ENCODE data around the gene TBCCD1. TPM values are rescaled to one million over a fixed set of nuclear protein-coding genes. Genes with fewer than 3 reads are reported as not detected.

TBCCD1 gene
- total and polyA plus RNA-seq, 9 donors, result 6.9 to 12.4 (median 10.6) TPM

GRCh38 chr3:186523434-186523833, 43.7 kb downstream of the TBCCD1 start:
- intact Hi-C loops (cut with DNase I), result no loop called here
- no peaks in the 10 kb centered on the region for H3K4me1 ChIP-seq (ENCODE audit: insufficient read depth)
- DNase-seq, result no peak
- no peaks in the 10 kb centered on the region for H3K27me3 ChIP-seq
- no peak overlapping the region for H3K4me3 ChIP-seq
- no peak overlapping the region for H3K27ac ChIP-seq
- no peaks in the 10 kb centered on the region for H3K36me3 ChIP-seq
- TF ChIP-seq EP300 (IDR thresholded peaks at IDR 0.05) (no peak), CTCF (IDR thresholded peaks at IDR 0.05) (no peak), POLR2A (IDR thresholded peaks at IDR 0.05) (no peak)
- H3K9me3 ChIP-seq, result no peaks in the 10 kb centered on the region
- 24 to 39% (median 25%) methylated on average over 2 of the region's 2 CpGs for WGBS, 3 donors

- no peaks in the 10 kb centered on the region for H3K36me3 ChIP-seq
- H3K27ac ChIP-seq, result no peak overlapping the region
- intact Hi-C loops (cut with DNase I), result no loop called here
- no peaks in the 10 kb centered on the region for H3K4me1 ChIP-seq (ENCODE audit: insufficient read depth)
- no peaks in the 10 kb centered on the region for H3K9me3 ChIP-seq
- no peak for TF ChIP-seq CTCF (IDR thresholded peaks at IDR 0.05)
- no peak for TF ChIP-seq POLR2A (IDR thresholded peaks at IDR 0.05)
- no peak for TF ChIP-seq EP300 (IDR thresholded peaks at IDR 0.05)
- no peak overlapping the region for H3K4me3 ChIP-seq
- WGBS, 3 donors, result 81 to 93% (median 93%) methylated on average over 6 of the region's 6 CpGs
- no peak for DNase-seq
- no peaks in the 10 kb centered on the region for H3K27me3 ChIP-seq
These were observed 44.1 kb downstream of the TBCCD1 start for GRCh38 chr3:186523022-186523421.

GRCh38 chr3:186520957-186521842, 45.9 kb downstream of the TBCCD1 start:
- TF ChIP-seq POLR2A (IDR thresholded peaks at IDR 0.05), result no peak
- no peak for TF ChIP-seq CTCF (IDR thresholded peaks at IDR 0.05)
- TF ChIP-seq EP300 (IDR thresholded peaks at IDR 0.05), result no peak
- WGBS, 3 donors, result 47 to 59% (median 55%) methylated on average over 10 of the region's 10 CpGs
- no peaks in the 10 kb centered on the region for H3K9me3 ChIP-seq
- no peak overlapping the region for H3K27ac ChIP-seq
- H3K4me1 ChIP-seq (ENCODE audit: insufficient read depth), result no peaks in the 10 kb centered on the region
- intact Hi-C loops (cut with DNase I), result no loop called here
- no peaks in the 10 kb centered on the region for H3K27me3 ChIP-seq
- H3K36me3 ChIP-seq, result no peaks in the 10 kb centered on the region
- no peak for DNase-seq
- no peak overlapping the region for H3K4me3 ChIP-seq

- no peaks in the 10 kb centered on the region for H3K36me3 ChIP-seq
These were observed 46.7 kb downstream of the TBCCD1 start for GRCh38 chr3:186520431-186520830.

More at GRCh38 chr3:186520431-186520830, 46.7 kb downstream of the TBCCD1 start:
- Histone ChIP-seq H3K4me3 (no peak overlapping the region), H3K27me3 (no peaks in the 10 kb centered on the region), H3K9me3 (no peaks in the 10 kb centered on the region), H3K27ac (no peak overlapping the region), H3K4me1 (ENCODE audit: insufficient read depth) (no peaks in the 10 kb centered on the region)
- no peak for TF ChIP-seq CTCF (IDR thresholded peaks at IDR 0.05)
- TF ChIP-seq EP300 (IDR thresholded peaks at IDR 0.05), result no peak
- no peak for TF ChIP-seq POLR2A (IDR thresholded peaks at IDR 0.05)
- intact Hi-C loops (cut with DNase I), result no loop called here
- DNase-seq, result no peak
- 50 to 69% (median 67%) methylated on average over 5 of the region's 5 CpGs for WGBS, 3 donors

Data from ovary (tissue), 9 donors.